RPMI8226 (cell line): ENCODE measurements around the gene NUDCD2.

ENCODE experiments used
- DNase-seq: peaks from one replicate; pipeline ENCODE4 v3.0.0-alpha.2; 2015

The NUDCD2 gene

GRCh38 chr5:163459819-163460561 is at the start of gene NUDCD2:
NUDCD2 (minus strand) TSS chr5:163460102; CDS start chr5:163460050, 52 bp downstream.
- peak; percentile 97 for DNase-seq

GRCh38 chr5:163509291-163509951 is 49.5 kb upstream of the NUDCD2 start:
- DNase-seq: peak; percentile 19

- no peak for DNase-seq
These were observed 48.9 kb upstream of the NUDCD2 start for GRCh38 chr5:163508753-163509152.

- DNase-seq: peak; percentile 11
These were observed 46.8 kb upstream of the NUDCD2 start for GRCh38 chr5:163506726-163507125.

- no peak for DNase-seq
These were observed 46.2 kb upstream of the NUDCD2 start for GRCh38 chr5:163506095-163506457.

- DNase-seq: peak; percentile 97
These were observed 45.6 kb upstream of the NUDCD2 start, which contains the start of gene MAT2B for GRCh38 chr5:163505368-163506094. MAT2B (plus strand) TSS chr5:163505619; CDS start chr5:163505687, 68 bp downstream.

- DNase-seq: no peak
These were observed 45.1 kb upstream of the NUDCD2 start for GRCh38 chr5:163505049-163505367.

GRCh38 chr5:163504079-163504931 is 44.4 kb upstream of the NUDCD2 start:
- peak; percentile 92 for DNase-seq

- DNase-seq: peak; percentile 70
These were observed 43.5 kb upstream of the NUDCD2 start for GRCh38 chr5:163503106-163504078.

GRCh38 chr5:163502521-163502920 is 42.6 kb upstream of the NUDCD2 start:
- DNase-seq: no peak

GRCh38 chr5:163498886-163499285 is 39.0 kb upstream of the NUDCD2 start:
- DNase-seq: no peak

- DNase-seq: no peak
These were observed 37.4 kb upstream of the NUDCD2 start for GRCh38 chr5:163497315-163497714.

- no peak for DNase-seq
These were observed 36.4 kb upstream of the NUDCD2 start for GRCh38 chr5:163496286-163496685.

GRCh38 chr5:163489745-163490075 is 29.8 kb upstream of the NUDCD2 start:
- no peak for DNase-seq

- no peak for DNase-seq
These were observed 29.3 kb upstream of the NUDCD2 start for GRCh38 chr5:163489055-163489744.

GRCh38 chr5:163478982-163479271 is 19.0 kb upstream of the NUDCD2 start:
- no peak for DNase-seq

- DNase-seq: no peak
These were observed 18.5 kb upstream of the NUDCD2 start for GRCh38 chr5:163478126-163478981.

GRCh38 chr5:163475411-163475810 is 15.5 kb upstream of the NUDCD2 start:
- DNase-seq: no peak

- DNase-seq: no peak
These were observed 13.8 kb upstream of the NUDCD2 start for GRCh38 chr5:163473635-163474243.

GRCh38 chr5:163467682-163468081 is 7.8 kb upstream of the NUDCD2 start:
- DNase-seq: no peak
